T-helper 9 cell (primary cell): Measurements from ENCODE around the gene LGMN.

Experiments used
- DNase-seq: peaks from one replicate; pipeline ENCODE4 v3.0.0-alpha.2; 2020

The LGMN gene

DNA sequence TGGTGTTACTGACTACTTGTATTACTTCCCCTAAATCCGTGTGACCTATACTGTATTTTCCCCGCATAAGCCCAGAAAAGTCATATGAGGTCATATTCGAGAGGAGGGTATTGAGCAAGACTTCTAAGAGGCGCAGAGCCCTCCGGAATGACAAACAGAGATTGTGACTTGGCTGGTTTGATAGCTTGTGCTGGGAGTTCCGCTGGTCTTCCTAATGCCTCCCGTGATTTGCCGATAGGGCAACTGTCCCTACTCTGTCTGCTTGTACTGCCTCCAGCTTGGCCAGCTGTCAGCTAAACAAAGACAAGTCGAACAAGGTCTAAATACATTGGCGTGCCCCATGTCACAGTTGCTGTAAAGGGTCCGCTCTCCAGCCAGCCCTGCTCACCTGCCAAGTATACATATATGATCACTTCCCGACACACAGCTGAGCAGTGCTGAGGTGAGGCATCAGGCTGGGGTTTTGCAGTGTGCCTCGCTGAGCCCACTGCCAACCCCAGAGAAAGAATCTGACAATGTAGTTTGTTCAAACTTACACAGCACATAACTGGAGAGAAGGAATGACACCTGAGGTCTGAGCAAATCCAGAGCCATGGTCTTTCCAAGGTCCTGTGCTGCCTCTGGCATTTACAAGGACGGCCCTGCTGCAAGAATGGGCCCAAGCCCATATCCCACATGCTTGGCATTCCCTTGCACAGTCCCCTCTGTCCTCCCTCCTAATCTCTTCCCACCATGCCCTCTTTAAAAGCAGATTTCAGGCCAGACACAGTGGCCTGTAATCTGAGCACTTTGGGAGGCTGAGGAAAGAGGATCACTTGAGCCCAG lies 23.7 kb downstream of the LGMN start:
- no peak for DNase-seq

DNA sequence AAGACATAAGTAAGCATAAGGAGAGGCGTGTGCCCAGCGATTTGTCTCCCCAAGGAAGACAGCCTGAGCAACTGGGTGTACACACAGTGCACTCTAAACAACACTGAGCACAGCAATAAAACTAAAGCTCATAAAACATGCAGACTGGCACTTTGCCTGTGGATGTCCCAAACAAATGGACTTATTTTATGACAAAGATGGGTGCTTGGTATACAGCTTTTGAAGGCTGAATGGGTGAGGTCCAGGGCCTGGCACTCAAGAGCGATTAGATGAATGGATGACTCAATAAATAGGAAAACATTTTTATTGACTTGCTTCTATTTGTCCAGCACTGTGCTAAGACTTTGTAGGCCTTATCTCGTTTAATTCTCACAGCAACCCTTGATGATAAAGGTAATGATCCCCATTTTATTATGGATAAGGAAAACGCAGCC lies 28.5 kb downstream of the LGMN start:
- no peak for DNase-seq

DNA sequence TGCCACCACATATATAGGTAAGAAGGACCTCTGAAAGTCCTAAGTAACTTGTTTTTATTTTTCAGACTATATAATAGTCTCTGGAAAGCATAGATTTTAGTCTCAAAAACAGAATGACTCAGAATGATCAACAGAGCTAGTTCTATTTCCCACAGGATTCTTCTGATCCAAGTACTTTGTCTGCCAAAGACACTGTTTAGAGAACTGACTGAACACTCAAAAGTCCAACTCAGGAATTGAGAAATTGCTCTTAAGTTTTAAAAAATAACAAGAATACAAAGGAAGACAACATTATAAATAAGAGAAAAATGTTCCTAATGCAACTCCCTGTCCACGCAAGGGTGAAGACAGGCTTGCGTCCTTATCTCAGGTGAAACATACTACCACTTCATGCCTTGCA lies 29.0 kb downstream of the LGMN start:
- no peak for DNase-seq

DNA sequence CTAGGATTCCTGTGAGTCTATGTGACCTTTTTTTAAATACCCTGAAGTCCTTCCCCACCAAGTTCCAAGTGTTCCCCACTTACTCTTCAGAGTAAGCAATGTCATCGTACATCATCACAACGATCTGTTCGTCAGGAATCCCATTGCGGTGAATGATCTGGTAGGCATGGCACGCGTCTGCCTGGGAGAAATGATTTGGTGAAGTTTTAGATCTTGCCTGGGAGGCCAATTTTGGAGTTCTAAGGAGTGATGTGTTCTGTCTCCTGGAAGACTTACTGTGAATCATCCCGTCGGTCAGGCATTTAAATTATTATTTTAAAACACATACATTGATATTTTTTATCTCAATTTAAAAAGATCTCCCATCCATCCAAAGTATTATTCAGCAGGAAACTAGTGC lies 29.8 kb downstream of the LGMN start:
- DNase-seq, result no peak

GRCh38 chr14:92717571-92718042 lies 30.8 kb downstream of the LGMN start:
- DNase-seq, result no peak

GRCh38 chr14:92716131-92716530 lies 32.3 kb downstream of the LGMN start:
- no peak for DNase-seq

- DNase-seq, result peak; percentile 75
Measured at GRCh38 chr14:92714739-92715307, 33.6 kb downstream of the LGMN start.

DNA sequence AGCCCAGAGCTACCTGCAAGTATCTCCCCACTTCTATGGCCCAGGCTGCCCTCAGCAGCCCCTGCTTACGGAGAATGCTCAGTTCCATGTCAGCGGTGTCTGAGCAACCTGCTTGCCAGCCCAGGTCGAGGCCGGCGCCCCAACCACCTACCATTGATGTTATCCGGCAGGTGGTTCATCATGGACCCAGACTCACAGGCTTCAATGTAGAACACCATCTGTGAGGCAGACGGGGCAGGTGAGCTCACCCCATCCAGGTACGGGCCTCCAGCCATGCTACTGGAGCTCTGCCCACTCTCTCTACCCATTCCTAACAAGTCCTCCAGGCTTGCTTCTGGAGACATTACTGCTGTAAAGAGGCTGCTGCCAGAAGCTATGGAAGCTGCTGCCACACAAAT lies 35.8 kb downstream of the LGMN start:
- DNase-seq, result no peak

GRCh38 chr14:92711976-92712653 lies 36.3 kb downstream of the LGMN start:
- DNase-seq, result no peak

GRCh38 chr14:92710001-92710341 lies 38.5 kb downstream of the LGMN start:
- no peak for DNase-seq

DNA sequence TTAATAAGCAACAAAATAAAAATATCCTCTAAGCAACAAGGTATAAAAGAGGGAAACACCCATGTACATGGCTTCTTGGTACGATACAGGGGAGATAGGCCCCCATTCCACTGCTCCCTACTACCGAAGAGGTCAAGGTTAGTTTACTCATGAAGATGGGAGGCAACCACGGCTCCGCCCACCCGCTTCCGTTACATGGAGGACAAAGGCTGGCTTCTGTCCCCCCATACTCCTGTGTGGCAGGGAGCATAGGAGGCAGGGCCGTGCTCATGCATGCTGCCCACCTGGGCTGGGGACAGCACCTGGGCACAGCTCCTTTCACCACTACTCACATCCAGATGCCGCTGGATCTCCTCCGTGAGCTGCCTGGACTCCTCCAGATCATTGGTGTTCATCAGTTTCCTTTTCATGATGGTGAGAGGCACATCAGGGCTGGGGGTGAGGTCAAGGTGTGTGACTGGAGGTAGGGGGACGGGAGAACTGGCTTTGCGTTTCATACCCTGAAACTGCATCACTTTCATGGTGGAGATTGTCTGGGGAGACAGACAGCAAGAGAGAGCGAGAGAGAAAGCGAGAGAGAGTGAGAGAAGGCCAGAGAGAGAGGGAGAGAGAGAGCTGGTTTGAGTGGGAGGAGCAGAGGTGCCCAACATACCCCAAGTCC lies 39.0 kb downstream of the LGMN start:
- DNase-seq, result no peak

DNA sequence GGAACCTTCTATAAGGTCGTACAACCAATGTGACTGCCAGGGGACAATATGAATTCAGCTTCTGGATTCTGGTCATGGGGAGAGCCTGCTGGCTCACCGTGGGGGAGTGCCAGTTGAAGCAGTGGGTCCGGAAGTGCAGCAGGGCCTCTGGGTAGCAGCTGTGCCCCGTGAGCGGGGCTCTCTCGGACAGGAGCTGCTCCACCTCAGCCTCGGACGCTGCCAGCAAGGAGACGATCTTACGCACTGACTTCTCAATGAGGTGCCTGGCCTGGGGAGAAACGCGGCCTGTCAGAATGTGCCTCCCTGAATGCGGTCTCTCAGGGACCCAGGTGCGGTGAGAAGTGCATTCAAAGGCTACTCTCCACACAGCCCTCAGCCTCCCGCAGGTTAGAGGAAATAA lies 42.0 kb downstream of the LGMN start:
- no peak for DNase-seq

DNA sequence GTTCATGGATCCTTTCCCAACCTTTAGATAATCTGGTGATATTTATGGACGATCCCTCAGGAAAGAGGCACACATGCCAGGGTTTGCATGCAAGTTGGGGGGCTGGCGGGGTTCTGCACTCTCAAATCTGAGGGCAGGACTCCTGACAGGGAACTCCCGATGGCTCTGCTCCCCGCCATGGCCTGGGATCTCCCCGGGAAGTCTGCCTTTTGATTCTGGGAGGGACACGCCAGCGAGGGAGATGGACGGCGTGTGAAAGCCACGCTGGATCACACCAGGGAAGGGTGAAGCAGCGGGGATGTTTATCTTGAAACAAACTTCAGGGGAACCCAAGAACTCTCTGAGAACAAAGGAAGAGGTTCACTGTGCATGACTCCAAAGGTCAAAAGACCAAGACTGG lies 43.6 kb downstream of the LGMN start:
- DNase-seq, result no peak

GRCh38 chr14:92704036-92704804 lies 44.2 kb downstream of the LGMN start:
- no peak for DNase-seq

DNA sequence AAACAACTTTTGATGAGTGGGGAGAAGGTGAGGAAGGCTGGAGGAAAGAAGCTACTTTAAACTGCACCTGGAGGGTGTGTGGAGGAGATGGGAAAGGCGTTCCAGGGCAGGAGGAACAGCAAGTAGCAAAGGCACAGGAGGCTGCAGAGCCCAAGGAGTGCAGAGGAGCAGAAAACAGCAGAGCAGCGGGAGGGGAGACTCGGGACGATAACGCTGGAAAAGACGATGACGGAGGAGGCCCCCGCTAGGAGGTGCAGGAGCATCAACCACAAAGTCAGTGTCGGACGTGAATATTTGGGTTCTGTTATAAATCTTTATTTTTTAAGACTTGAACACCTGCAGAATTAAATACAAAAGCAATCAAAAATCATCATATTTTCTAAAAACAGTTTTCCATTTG lies 44.9 kb downstream of the LGMN start:
- DNase-seq, result no peak

- no peak for DNase-seq
Measured at GRCh38 chr14:92702441-92702918, 45.9 kb downstream of the LGMN start.

- DNase-seq, result no peak
Measured at GRCh38 chr14:92701826-92702225, 46.6 kb downstream of the LGMN start.

DNA sequence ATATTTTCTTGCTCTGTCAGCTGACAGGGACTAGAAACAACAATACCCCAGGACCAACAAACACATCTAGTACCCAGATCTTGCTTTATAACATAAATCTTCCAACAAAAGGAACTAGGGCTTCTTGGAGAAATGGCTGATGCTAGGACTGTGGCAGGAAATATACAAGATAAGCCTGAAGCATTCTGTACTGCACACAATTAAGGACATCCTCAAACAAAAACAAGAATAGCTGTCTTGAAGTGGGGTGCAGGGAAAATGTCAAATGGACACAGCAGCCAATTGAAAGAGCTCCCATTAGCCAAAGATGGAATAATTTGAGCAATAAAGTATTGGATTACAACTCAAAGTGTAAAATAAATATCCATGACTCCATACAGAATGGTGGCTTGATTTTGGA lies 50.0 kb downstream of the LGMN start:
- DNase-seq, result no peak

DNA sequence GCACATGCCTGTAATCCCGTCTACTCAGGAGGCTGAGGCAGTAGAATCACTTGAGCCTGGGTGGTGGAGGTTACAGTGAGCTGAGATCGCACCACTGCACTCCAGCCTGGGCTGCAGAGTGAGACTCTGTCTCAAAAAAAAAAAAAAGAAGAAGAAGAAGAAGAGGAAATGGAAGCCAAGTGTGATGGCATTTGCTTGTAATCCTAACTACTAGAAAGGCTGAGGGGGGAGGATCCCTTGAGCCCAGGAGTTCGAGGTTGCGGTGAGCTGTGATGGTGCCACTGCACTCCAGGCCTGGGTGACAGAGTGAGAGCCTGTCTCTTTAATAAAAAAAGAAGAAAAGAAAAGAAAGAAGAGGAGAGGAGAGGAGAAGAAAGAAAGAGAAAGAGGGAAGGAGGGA lies 52.1 kb downstream of the LGMN start:
- DNase-seq, result no peak

- no peak for DNase-seq
Measured at GRCh38 chr14:92695562-92695961, 52.9 kb downstream of the LGMN start.

GRCh38 chr14:92694807-92695206 lies 53.6 kb downstream of the LGMN start:
- DNase-seq, result no peak

- no peak for DNase-seq
Measured at GRCh38 chr14:92693998-92694795, 54.2 kb downstream of the LGMN start.
